ENCODE measurements around the gene RIN3.
A peak's percentile ranks its signal among the peaks of the same experiment; 100 is the strongest.

Gene RIN3

DNA sequence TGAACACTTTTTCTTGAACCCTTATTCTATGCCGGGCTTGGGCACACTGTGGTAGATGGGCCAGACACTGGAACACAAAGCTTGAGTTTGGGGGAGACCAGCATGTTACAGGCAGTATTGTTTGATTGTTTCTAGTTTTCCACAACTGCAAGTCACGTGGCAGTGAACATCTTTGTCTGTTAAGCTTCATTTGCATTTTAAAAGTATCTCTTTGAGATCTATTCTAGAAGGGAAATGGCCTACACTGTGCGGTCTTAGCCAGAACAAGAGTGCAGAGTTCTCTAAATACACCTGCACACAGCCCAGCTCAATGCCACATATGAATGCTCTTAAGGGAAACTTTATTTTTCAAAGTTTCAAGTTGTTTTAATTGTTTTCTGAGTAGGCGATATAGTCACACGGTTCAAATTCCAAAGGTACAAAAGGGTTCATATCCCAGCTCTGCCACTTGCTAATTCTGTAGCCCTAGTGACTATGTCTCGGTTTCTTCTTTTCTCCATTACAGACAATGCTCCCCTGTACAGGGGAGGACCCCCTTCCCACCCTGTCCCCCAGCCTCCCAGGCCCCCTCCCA lies 24.9 kb downstream of the RIN3 start:
- Histone ChIP-seq H3K36me3 (no peaks in the 10 kb centered on the region), H3K27me3 (no peaks in the 10 kb centered on the region), H4K20me1 (peaks cover 0 to 81% (median 6%) of the 10 kb centered on the region in 11 experiments; a peak in 8 of 22 replicates), H3K4me2 (peak overlapping the region in 7 of 11 experiments; percentile 83 to 96 (median 91); a peak in 11 of 22 replicates), H3K4me3 (no peak overlapping the region), H3K9ac (no peak overlapping the region), H3K4me1 (peaks cover 34 to 65% (median 56%) of the 10 kb centered on the region in 10 experiments), H3K9me3 (replicated peaks in 1 of 11) (no peaks in the 10 kb centered on the region), H3K27ac (no peak overlapping the region)
- TF ChIP-seq Cebpa-rat (IDR thresholded peaks at IDR 0.05): no peak

- H3K27ac ChIP-seq: peak overlapping the region in 8 of 11 experiments; percentile 45 to 80 (median 72); a peak in 17 of 22 replicates
- no peak for TF ChIP-seq Cebpa-rat (IDR thresholded peaks at IDR 0.05)
- H3K9ac ChIP-seq: peak overlapping the region in 10 of 11 experiments; percentile 11 to 69 (median 50); a peak in 15 of 22 replicates
Measured at GRCh38 chr14:92539419-92539818, 25.8 kb downstream of the RIN3 start.

DNA sequence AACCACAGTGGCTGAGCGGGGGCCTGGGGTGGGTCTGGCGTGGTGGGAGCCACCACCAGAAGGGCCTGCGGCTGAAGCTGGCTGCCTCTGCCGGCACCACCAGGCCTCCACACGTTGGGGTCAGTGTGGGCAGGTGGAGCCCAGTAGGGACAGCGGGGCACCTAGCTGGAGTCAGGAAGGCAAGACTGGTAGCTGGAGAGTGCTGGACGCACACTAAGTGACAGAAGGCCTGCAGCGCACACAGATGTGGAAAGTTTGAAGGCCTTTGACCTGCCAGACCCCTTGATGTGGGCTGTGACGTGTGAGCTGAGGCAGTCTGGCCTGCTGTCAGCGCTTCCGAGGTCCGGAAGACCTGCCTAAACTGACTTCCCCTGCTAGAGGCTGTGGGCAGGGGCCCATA lies 26.3 kb downstream of the RIN3 start:
- Histone ChIP-seq H3K4me1 (peaks cover 30 to 59% (median 51%) of the 10 kb centered on the region in 10 experiments), H3K9me3 (replicated peaks in 1 of 11) (no peaks in the 10 kb centered on the region), H3K9ac (peak overlapping the region; percentile 11 to 69 (median 49); a peak in 18 of 22 replicates), H4K20me1 (peaks cover 0 to 83% (median under 1%) of the 10 kb centered on the region in 11 experiments; a peak in 8 of 22 replicates), H3K4me3 (peak overlapping the region in 4 of 10 experiments; percentile 4 to 36 (median 10); a peak in 6 of 20 replicates), H3K4me2 (peak overlapping the region; percentile 75 to 96 (median 89)), H3K27me3 (no peaks in the 10 kb centered on the region), H3K36me3 (no peaks in the 10 kb centered on the region), H3K27ac (peak overlapping the region in 10 of 11 experiments; percentile 16 to 80 (median 68); a peak in 19 of 22 replicates)
- TF ChIP-seq Cebpa-rat (IDR thresholded peaks at IDR 0.05): no peak

More at GRCh38 chr14:92539419-92539818, 25.8 kb downstream of the RIN3 start:
- Histone ChIP-seq H3K36me3 (no peaks in the 10 kb centered on the region), H3K4me2 (peak overlapping the region; percentile 75 to 96 (median 89)), H3K27me3 (no peaks in the 10 kb centered on the region), H3K9me3 (replicated peaks in 1 of 11) (no peaks in the 10 kb centered on the region), H3K4me3 (peak overlapping the region in 2 of 10 experiments; percentile 4 to 36; a peak in 4 of 20 replicates), H4K20me1 (peaks cover 0 to 83% (median 5%) of the 10 kb centered on the region in 11 experiments; a peak in 8 of 22 replicates), H3K4me1 (peaks cover 34 to 63% (median 56%) of the 10 kb centered on the region in 10 experiments)

DNA sequence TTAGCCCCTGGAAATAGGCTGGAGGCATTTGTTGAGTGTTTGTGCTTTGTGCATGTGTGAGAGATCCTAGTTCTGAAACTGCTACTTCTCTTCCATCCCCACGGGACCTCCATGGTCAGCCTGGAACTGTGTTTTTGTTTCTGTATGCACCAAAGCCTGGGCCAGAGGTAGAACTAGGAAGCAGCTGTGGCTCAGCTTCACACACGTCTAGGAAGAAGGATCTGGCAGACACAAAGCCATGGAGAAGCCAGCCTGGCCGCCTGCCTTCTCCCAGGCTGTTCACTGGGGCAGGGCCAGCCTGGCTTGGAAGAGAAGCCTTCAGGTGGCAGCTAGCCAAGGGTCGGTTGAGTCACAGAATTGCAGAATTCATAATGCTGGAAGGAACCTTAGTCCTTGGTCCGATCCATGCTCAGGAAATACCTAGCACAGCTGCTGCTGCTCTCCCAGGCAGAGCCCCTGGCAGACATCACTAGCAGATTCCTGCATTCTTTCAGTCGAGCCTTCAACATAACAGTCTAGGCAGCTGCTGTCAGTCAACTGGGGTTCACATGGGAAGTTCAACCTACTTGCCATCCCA lies 27.0 kb downstream of the RIN3 start:
- H3K4me2 ChIP-seq: peak overlapping the region; percentile 75 to 96 (median 89)
- H3K27ac ChIP-seq: peak overlapping the region; percentile 16 to 80 (median 65); a peak in 18 of 22 replicates
- H3K9me3 ChIP-seq (replicated peaks in 1 of 11): no peaks in the 10 kb centered on the region
- no peaks in the 10 kb centered on the region for H3K27me3 ChIP-seq
- TF ChIP-seq Cebpa-rat (IDR thresholded peaks at IDR 0.05): no peak
- peak overlapping the region in 8 of 11 experiments; percentile 21 to 69 (median 52); a peak in 14 of 22 replicates for H3K9ac ChIP-seq
- peaks cover 0 to 82% (median 0%) of the 10 kb centered on the region in 11 experiments; a peak in 7 of 22 replicates for H4K20me1 ChIP-seq
- peak overlapping the region in 3 of 10 experiments; percentile 9 to 36 (median 12); a peak in 5 of 20 replicates for H3K4me3 ChIP-seq
- H3K4me1 ChIP-seq: peaks cover 23 to 52% (median 44%) of the 10 kb centered on the region in 10 experiments
- no peaks in the 10 kb centered on the region for H3K36me3 ChIP-seq

- H3K4me1 ChIP-seq: peaks cover 21 to 43% (median 38%) of the 10 kb centered on the region in 10 experiments
- TF ChIP-seq Cebpa-rat (IDR thresholded peaks at IDR 0.05): no peak
- H3K27ac ChIP-seq: no peak overlapping the region
- peaks cover 0 to 82% (median under 1%) of the 10 kb centered on the region in 11 experiments; a peak in 7 of 22 replicates for H4K20me1 ChIP-seq
- H3K27me3 ChIP-seq: no peaks in the 10 kb centered on the region
- no peak overlapping the region for H3K9ac ChIP-seq
- H3K36me3 ChIP-seq: no peaks in the 10 kb centered on the region
- H3K4me2 ChIP-seq: peak overlapping the region in 5 of 11 experiments; percentile 2 to 42 (median 12); a peak in 4 of 22 replicates
- no peaks in the 10 kb centered on the region for H3K9me3 ChIP-seq (replicated peaks in 1 of 11)
- H3K4me3 ChIP-seq: no peak overlapping the region
Measured at GRCh38 chr14:92542766-92543554, 29.4 kb downstream of the RIN3 start.

DNA sequence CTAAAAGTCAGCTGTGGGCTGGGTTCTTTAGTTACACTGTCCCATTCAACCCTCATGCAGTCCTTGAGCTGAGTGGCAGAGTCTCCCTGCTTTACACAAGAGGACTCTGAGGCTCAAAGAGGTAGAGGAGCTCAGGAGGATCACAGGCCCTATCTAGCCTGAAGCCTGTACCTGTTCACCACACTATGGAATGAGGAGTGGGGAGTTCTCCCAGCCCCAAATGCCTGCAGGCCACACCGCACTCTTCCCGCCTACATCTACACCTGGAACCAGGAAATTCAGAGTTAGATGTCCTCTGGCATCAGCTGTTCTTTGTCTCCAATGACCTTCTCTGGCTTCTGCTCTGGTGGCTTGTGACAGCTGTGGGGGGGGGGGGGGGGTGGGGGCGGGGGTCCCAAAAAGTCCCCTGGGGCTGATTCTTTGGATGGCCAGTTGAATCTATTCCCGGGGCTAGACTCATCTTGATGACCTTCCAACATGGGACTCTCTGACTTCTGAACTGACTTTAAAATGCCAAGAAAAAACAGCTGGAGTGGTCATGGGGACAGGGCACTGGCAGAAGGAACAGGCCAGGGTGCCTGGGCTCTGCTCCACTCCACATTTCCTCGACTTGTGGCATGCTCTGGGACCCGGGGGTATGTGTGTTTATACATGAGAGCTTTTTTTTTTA lies 30.6 kb downstream of the RIN3 start:
- no peak overlapping the region for H3K4me3 ChIP-seq
- peaks cover 21 to 35% (median 30%) of the 10 kb centered on the region in 10 experiments for H3K4me1 ChIP-seq
- no peaks in the 10 kb centered on the region for H3K9me3 ChIP-seq (replicated peaks in 1 of 11)
- H3K36me3 ChIP-seq: 0 out of 22 replicates have a peak, but pooled peaks cover 0 to 6% (median 0%) of the 10 kb centered on the region in 11 experiments
- peaks cover 0 to 80% (median 11%) of the 10 kb centered on the region in 11 experiments; a peak in 10 of 22 replicates for H4K20me1 ChIP-seq
- no peak for TF ChIP-seq Cebpa-rat (IDR thresholded peaks at IDR 0.05)
- no peak overlapping the region for H3K9ac ChIP-seq
- H3K4me2 ChIP-seq: no peak overlapping the region
- no peak overlapping the region for H3K27ac ChIP-seq
- H3K27me3 ChIP-seq: peaks cover 0 to 10% (median 0%) of the 10 kb centered on the region in 11 experiments; a peak in 5 of 22 replicates

- Histone ChIP-seq H3K4me3 (no peak overlapping the region), H3K4me2 (no peak overlapping the region; a peak in 1 of 22 replicates)
- TF ChIP-seq Cebpa-rat (IDR thresholded peaks at IDR 0.05): no peak
Measured at GRCh38 chr14:92546347-92547053, 32.9 kb downstream of the RIN3 start.

More at GRCh38 chr14:92546347-92547053, 32.9 kb downstream of the RIN3 start:
- Histone ChIP-seq H3K27me3 (peaks cover 0 to 27% (median 0%) of the 10 kb centered on the region in 11 experiments; a peak in 9 of 22 replicates), H3K27ac (no peak overlapping the region), H3K36me3 (0 out of 22 replicates have a peak, but pooled peaks cover 0 to 6% (median 0%) of the 10 kb centered on the region in 11 experiments), H4K20me1 (peaks cover 0 to 77% (median 6%) of the 10 kb centered on the region in 11 experiments; a peak in 13 of 22 replicates), H3K9ac (no peak overlapping the region), H3K9me3 (replicated peaks in 1 of 11) (no peaks in the 10 kb centered on the region), H3K4me1 (peaks cover 20 to 37% (median 31%) of the 10 kb centered on the region in 10 experiments)

Measured in BLaER1 treated with 17β-estradiol and CSF1 and Interleukin-3, amounts not matched to agents 10 nM and 100 nM (cell line).